ENCODE measurements around the gene KLF7. TPM values are rescaled to one million over a fixed set of nuclear protein-coding genes. Genes with fewer than 3 reads are reported as not detected.

The KLF7 gene
- total RNA-seq, 1 experiment from 2014 or later: 24.9 TPM

- H3K27me3 Mint-ChIP-seq (ENCODE audit: unreplicated experiment): no peaks in the 10 kb centered on the region
- CTCF ChIA-PET: no interaction called here
- peaks cover 5% of the 10 kb centered on the region for H3K36me3 Mint-ChIP-seq (ENCODE audit: insufficient read depth, unreplicated experiment)
- H3K4me3 Mint-ChIP-seq (ENCODE audit: low read depth, unreplicated experiment): no peak overlapping the region
- H3K4me1 Mint-ChIP-seq (ENCODE audit: low read depth, unreplicated experiment): no peaks in the 10 kb centered on the region
- intact Hi-C loops (cut with micrococcal nuclease; ENCODE audit: unreplicated experiment): no loop called here
- TF ChIP-seq CTCF (IDR thresholded peaks at IDR 0.05; ENCODE audit: unreplicated experiment): no peak
- no TSS peak for BruUV-seq (replicated peaks)
- no peaks in the 10 kb centered on the region for H3K9me3 Mint-ChIP-seq (ENCODE audit: low read depth, unreplicated experiment)
- H3K27ac Mint-ChIP-seq (ENCODE audit: unreplicated experiment): no peak overlapping the region
- no peak for DNase-seq
Observed at GRCh38 chr2:207112785-207113184, 53.0 kb downstream of the KLF7 start.

DNA sequence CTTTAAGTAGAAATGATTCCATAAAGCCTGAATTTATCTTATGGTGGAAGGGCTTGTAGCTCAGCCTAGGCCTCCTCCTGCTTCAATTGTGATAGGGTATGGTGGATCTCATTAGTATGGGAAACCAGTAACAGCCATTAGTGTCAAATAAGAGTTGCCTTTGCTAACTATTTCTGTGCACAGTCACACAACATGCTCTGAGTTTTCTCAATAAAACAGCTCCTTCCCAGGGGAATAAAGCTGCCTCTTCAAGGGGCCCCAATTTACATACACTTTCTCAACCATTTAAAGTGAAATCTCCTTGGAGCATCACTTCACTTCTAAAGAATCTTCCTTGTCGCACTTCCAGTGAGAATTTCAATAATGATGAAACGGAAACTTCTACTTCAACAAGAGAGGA is 53.4 kb downstream of the KLF7 start:
- Mint-ChIP-seq H3K27me3 (ENCODE audit: unreplicated experiment) (no peaks in the 10 kb centered on the region), H3K36me3 (ENCODE audit: insufficient read depth, unreplicated experiment) (peaks cover 5% of the 10 kb centered on the region), H3K9me3 (ENCODE audit: low read depth, unreplicated experiment) (no peaks in the 10 kb centered on the region), H3K4me1 (ENCODE audit: low read depth, unreplicated experiment) (no peaks in the 10 kb centered on the region), H3K4me3 (ENCODE audit: low read depth, unreplicated experiment) (no peak overlapping the region), H3K27ac (ENCODE audit: unreplicated experiment) (no peak overlapping the region)
- no peak for DNase-seq
- no peak for TF ChIP-seq CTCF (IDR thresholded peaks at IDR 0.05; ENCODE audit: unreplicated experiment)
- CTCF ChIA-PET: no interaction called here
- BruUV-seq (replicated peaks): no TSS peak
- intact Hi-C loops (cut with micrococcal nuclease; ENCODE audit: unreplicated experiment): no loop called here

- H3K27me3 Mint-ChIP-seq (ENCODE audit: unreplicated experiment): no peaks in the 10 kb centered on the region
- peaks cover 5% of the 10 kb centered on the region for H3K36me3 Mint-ChIP-seq (ENCODE audit: insufficient read depth, unreplicated experiment)
- no TSS peak for BruUV-seq (replicated peaks)
- no peak for TF ChIP-seq CTCF (IDR thresholded peaks at IDR 0.05; ENCODE audit: unreplicated experiment)
- CTCF ChIA-PET: no interaction called here
- intact Hi-C loops (cut with micrococcal nuclease; ENCODE audit: unreplicated experiment): no loop called here
- no peaks in the 10 kb centered on the region for H3K4me1 Mint-ChIP-seq (ENCODE audit: low read depth, unreplicated experiment)
- H3K4me3 Mint-ChIP-seq (ENCODE audit: low read depth, unreplicated experiment): no peak overlapping the region
- H3K27ac Mint-ChIP-seq (ENCODE audit: unreplicated experiment): no peak overlapping the region
- H3K9me3 Mint-ChIP-seq (ENCODE audit: low read depth, unreplicated experiment): no peaks in the 10 kb centered on the region
- no peak for DNase-seq
Observed at GRCh38 chr2:207111757-207112156, 54.0 kb downstream of the KLF7 start.

- CTCF ChIA-PET: no interaction called here
- H3K9me3 Mint-ChIP-seq (ENCODE audit: low read depth, unreplicated experiment): no peaks in the 10 kb centered on the region
Observed at GRCh38 chr2:207110715-207111114, 55.0 kb downstream of the KLF7 start.

More at GRCh38 chr2:207110715-207111114, 55.0 kb downstream of the KLF7 start:
- Mint-ChIP-seq H3K4me3 (ENCODE audit: low read depth, unreplicated experiment) (no peak overlapping the region), H3K36me3 (ENCODE audit: insufficient read depth, unreplicated experiment) (peaks cover 13% of the 10 kb centered on the region), H3K4me1 (ENCODE audit: low read depth, unreplicated experiment) (no peaks in the 10 kb centered on the region), H3K27ac (ENCODE audit: unreplicated experiment) (no peak overlapping the region), H3K27me3 (ENCODE audit: unreplicated experiment) (no peaks in the 10 kb centered on the region)
- TF ChIP-seq CTCF (IDR thresholded peaks at IDR 0.05; ENCODE audit: unreplicated experiment): no peak
- no peak for DNase-seq
- intact Hi-C loops (cut with micrococcal nuclease; ENCODE audit: unreplicated experiment): no loop called here
- no TSS peak for BruUV-seq (replicated peaks)

All from Calu3 (cell line).